ENCODE measurements around the gene AJM1.
"Not testable (repeated sequence)": the region's sequence is repeated elsewhere in the genome, so short reads cannot be mapped to it uniquely, and the experiment has no call there.

DNA sequence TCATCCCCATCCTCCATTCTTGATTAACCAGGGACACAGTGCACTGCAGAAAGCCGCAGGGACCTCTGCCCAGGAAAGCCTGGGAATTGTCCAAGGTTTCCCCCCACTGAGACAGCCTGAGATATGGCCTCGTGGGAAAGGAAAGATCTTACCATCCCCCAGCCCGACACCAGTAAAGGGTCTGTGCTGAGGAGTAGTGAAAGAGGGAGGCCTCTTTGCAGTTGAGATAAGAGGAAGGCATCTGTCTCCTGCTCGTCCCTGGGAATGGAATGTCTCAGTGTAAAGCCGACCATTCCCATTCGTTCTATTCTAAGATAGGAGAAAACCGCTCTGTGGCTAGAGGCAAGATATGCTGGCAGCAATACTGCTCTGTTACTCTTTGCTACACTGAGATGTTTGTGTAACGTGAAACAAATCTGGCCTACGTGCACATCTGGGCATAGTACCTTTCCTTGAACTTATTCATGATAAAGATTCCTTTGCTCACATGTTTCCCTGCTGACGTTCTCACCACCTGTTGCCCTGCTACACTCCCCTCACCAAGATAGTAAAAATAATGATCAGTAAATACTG lies 45.4 kb upstream of the AJM1 start:
- TF ChIP-seq, protein P1, sequence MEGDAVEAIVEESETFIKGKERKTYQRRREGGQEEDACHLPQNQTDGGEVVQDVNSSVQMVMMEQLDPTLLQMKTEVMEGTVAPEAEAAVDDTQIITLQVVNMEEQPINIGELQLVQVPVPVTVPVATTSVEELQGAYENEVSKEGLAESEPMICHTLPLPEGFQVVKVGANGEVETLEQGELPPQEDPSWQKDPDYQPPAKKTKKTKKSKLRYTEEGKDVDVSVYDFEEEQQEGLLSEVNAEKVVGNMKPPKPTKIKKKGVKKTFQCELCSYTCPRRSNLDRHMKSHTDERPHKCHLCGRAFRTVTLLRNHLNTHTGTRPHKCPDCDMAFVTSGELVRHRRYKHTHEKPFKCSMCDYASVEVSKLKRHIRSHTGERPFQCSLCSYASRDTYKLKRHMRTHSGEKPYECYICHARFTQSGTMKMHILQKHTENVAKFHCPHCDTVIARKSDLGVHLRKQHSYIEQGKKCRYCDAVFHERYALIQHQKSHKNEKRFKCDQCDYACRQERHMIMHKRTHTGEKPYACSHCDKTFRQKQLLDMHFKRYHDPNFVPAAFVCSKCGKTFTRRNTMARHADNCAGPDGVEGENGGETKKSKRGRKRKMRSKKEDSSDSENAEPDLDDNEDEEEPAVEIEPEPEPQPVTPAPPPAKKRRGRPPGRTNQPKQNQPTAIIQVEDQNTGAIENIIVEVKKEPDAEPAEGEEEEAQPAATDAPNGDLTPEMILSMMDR (IDR thresholded peaks at IDR 0.05): not testable (repeated sequence)
- not testable (repeated sequence) for TF ChIP-seq EP300 (IDR thresholded peaks at IDR 0.05)

All from ovary (tissue), 3 donors.